Astrocyte of the cerebellum (primary cell): ENCODE measurements around the gene ESPL1.

ENCODE experiments used
- DNase-seq: peaks from one replicate; pipeline ENCODE4 v3.0.0-alpha.2; 2011; ENCODE audit warnings: low read depth
- H3K4me3 ChIP-seq: 2 replicates; pipeline ENCODE4 v1.5.1; 2011; ENCODE audit warnings: mild to moderate bottlenecking, low read depth, low read length, moderate library complexity
- in situ Hi-C: cut with HindIII; loops from 2 replicates; pipeline ENCODE4 v1.10.0; 2017; ENCODE audit warnings: low sequenced_read_pairs
- TF ChIP-seq, protein P1 (sequence below): IDR thresholded peaks from 2 replicates; pipeline ENCODE4 v1.5.1; 2012; ENCODE audit warnings: low read length, low read depth, moderate library complexity, mild to moderate bottlenecking; ENCODE audit errors: missing control alignments

Gene ESPL1

DNA sequence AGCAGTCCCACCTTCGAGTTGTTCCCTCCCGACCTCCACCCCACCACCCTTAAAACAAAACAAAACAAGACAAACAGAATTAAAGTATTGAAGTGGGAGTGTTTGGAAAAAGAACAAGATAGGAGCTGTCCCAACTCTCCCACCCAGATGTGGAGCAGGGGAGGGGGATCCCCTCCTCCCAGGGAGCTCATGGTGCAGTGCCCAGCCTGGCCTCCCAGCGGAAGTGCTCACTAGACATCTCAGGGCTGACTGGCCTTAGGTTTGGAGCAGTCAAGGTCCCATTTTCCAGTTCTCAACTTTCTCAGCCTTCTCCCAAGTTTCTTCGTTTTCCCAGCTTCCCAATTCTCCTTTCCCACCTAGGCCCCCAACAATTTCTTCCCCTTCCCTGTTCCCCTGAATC lies 65.2 kb downstream of the ESPL1 start:
- DNase-seq, result no peak
- H3K4me3 ChIP-seq, result no peak overlapping the region
- in situ Hi-C loops, result no loop called here
- TF ChIP-seq, protein P1, sequence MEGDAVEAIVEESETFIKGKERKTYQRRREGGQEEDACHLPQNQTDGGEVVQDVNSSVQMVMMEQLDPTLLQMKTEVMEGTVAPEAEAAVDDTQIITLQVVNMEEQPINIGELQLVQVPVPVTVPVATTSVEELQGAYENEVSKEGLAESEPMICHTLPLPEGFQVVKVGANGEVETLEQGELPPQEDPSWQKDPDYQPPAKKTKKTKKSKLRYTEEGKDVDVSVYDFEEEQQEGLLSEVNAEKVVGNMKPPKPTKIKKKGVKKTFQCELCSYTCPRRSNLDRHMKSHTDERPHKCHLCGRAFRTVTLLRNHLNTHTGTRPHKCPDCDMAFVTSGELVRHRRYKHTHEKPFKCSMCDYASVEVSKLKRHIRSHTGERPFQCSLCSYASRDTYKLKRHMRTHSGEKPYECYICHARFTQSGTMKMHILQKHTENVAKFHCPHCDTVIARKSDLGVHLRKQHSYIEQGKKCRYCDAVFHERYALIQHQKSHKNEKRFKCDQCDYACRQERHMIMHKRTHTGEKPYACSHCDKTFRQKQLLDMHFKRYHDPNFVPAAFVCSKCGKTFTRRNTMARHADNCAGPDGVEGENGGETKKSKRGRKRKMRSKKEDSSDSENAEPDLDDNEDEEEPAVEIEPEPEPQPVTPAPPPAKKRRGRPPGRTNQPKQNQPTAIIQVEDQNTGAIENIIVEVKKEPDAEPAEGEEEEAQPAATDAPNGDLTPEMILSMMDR, result no peak

GRCh38 chr12:53333845-53334244 lies 65.7 kb downstream of the ESPL1 start:
- TF ChIP-seq, protein P1, result no peak
- H3K4me3 ChIP-seq, result no peak overlapping the region
- no peak for DNase-seq
- in situ Hi-C loops, result no loop called here

- TF ChIP-seq, protein P1, result no peak
- H3K4me3 ChIP-seq, result no peak overlapping the region
- DNase-seq, result no peak
- in situ Hi-C loops, result no loop called here
These were observed 66.7 kb downstream of the ESPL1 start for GRCh38 chr12:53334822-53335221.

GRCh38 chr12:53336181-53336681 lies 68.1 kb downstream of the ESPL1 start, which contains the start of gene SP7:
TSS of gene SP7 (minus strand) at chr12:53336354. CDS start at chr12:53335646, 708 bp downstream.
- no peak for DNase-seq
- TF ChIP-seq, protein P1, result no peak
- in situ Hi-C loops, result no loop called here
- H3K4me3 ChIP-seq, result no peak within 1 kb of the TSS

GRCh38 chr12:53338017-53338416 lies 69.9 kb downstream of the ESPL1 start:
- no peak overlapping the region for H3K4me3 ChIP-seq
- DNase-seq, result no peak
- in situ Hi-C loops, result no loop called here
- TF ChIP-seq, protein P1, result no peak

DNA sequence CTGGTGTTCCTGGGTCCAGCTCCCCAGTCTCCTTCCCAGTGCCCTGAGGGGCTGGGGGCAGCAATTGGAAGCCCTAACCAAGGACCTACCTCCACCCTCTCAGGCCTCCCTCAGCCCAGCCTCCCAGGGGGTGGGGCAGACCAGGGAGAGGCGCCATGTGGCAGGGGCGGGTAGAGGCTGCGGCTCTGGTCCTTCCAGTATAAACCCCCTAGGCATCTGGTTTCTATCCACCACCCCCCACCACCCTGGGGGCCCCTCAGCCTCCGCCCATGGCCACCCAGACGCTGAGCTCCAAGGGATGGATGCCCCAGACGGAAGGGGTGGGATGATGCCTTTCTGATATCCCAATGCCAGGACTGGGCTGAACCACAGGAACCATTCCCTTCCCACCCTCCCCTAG lies 70.8 kb downstream of the ESPL1 start:
- TF ChIP-seq, protein P1, result no peak
- no peak overlapping the region for H3K4me3 ChIP-seq
- no peak for DNase-seq
- in situ Hi-C loops, result no loop called here
